ENCODE measurements around the gene PRKD3. TPM values are rescaled to one million over a fixed set of nuclear protein-coding genes. Genes with fewer than 3 reads are reported as not detected.
"Not testable (repeated sequence)": the region's sequence is repeated elsewhere in the genome, so short reads cannot be mapped to it uniquely, and the experiment has no call there.

The PRKD3 gene
- total RNA-seq, 4 donors from 2014 or later, result 31.8 to 47.3 (median 36.3) TPM

DNA sequence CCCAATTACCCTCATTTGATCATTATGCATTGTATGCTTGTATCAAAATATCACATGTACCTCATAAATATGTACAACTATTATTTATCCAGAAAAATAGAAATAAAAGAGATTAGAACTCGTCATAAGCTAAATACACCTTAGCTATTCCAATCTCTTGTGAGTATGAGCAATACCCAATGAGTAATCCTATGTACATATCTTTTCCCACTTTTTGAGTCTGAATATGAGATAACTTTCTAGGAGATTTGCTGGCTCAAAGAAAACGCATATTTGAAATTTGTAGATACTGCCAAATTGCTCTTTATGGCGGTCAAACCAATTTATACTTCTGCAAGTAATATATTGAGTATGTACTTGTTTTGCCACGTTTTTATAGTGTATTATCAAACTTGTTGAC is 24.1 kb downstream of the PRKD3 start:
- Histone ChIP-seq H3K4me1 (peaks cover 3 to 14% (median 6%) of the 10 kb centered on the region in 4 donors), H3K4me3 (no peak overlapping the region), H3K9me3 (no peaks in the 10 kb centered on the region), H3K27me3 (no peaks in the 10 kb centered on the region), H3K36me3 (no peaks in the 10 kb centered on the region), H3K27ac (replicated peaks in 1 of 4) (no peak overlapping the region)
- 96% methylated on average over 4 of the region's 4 CpGs for WGBS
- TF ChIP-seq, protein P1, sequence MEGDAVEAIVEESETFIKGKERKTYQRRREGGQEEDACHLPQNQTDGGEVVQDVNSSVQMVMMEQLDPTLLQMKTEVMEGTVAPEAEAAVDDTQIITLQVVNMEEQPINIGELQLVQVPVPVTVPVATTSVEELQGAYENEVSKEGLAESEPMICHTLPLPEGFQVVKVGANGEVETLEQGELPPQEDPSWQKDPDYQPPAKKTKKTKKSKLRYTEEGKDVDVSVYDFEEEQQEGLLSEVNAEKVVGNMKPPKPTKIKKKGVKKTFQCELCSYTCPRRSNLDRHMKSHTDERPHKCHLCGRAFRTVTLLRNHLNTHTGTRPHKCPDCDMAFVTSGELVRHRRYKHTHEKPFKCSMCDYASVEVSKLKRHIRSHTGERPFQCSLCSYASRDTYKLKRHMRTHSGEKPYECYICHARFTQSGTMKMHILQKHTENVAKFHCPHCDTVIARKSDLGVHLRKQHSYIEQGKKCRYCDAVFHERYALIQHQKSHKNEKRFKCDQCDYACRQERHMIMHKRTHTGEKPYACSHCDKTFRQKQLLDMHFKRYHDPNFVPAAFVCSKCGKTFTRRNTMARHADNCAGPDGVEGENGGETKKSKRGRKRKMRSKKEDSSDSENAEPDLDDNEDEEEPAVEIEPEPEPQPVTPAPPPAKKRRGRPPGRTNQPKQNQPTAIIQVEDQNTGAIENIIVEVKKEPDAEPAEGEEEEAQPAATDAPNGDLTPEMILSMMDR (IDR thresholded peaks at IDR 0.05), result no peak
- TF ChIP-seq POLR2A (IDR thresholded peaks at IDR 0.05; ENCODE audit: low read depth) (no peak), POLR2AphosphoS5 (IDR thresholded peaks at IDR 0.05) (no peak), EP300 (IDR thresholded peaks at IDR 0.05) (no peak)
- no peak for DNase-seq (ENCODE audit: extremely low spot score)
- intact Hi-C loops (cut with DNase I), result no loop called here

DNA sequence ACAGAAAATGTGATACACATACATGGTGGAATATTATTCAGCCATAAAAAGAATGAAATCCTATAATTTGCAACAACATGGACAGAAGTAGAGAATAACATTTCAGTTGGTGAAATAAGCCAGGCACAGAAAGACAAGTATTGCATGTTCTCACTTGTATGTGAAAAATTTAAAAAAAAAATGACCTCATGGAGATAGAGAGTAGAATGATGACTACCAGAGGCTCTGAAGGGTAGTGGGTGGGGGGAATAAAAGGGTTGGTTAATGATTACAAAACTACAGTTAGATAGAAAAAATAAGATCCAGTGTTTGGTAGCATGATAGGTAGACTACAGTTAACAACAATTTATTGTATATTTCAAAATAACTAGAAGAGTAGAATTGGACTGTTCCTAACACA is 24.5 kb downstream of the PRKD3 start:
- no peaks in the 10 kb centered on the region for H3K27me3 ChIP-seq
- H3K27ac ChIP-seq (replicated peaks in 1 of 4), result no peak overlapping the region
- H3K4me3 ChIP-seq, result no peak overlapping the region
- intact Hi-C loops (cut with DNase I), result no loop called here
- H3K36me3 ChIP-seq, result no peaks in the 10 kb centered on the region
- DNase-seq (ENCODE audit: extremely low spot score), result no peak
- no peaks in the 10 kb centered on the region for H3K9me3 ChIP-seq
- TF ChIP-seq POLR2AphosphoS5 (IDR thresholded peaks at IDR 0.05), result no peak
- TF ChIP-seq, protein P1 (IDR thresholded peaks at IDR 0.05), result no peak
- TF ChIP-seq POLR2A (IDR thresholded peaks at IDR 0.05; ENCODE audit: low read depth), result no peak
- no peak for TF ChIP-seq EP300 (IDR thresholded peaks at IDR 0.05)
- H3K4me1 ChIP-seq, result peaks cover 0 to 10% (median 6%) of the 10 kb centered on the region in 4 donors

DNA sequence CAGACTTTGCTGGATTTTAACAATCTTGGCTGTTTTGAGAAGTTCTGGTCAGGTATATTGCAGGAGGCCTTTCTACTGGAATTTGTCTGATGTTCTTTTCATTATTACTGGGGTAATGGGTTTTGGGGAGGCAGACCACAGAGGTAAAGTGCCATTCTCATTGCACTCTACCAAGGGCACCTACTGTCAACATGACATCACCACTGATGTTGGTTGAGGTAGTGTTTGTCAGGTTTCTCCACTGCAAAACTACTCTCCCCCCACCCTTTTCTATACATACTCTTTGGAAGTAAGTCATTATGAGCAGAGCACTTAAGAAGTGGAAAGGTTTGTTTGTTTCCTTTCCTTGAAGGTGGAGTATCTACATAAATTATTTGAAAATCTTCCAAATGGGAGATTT is 27.0 kb downstream of the PRKD3 start:
- no peak for TF ChIP-seq POLR2A (IDR thresholded peaks at IDR 0.05; ENCODE audit: low read depth)
- no peak for TF ChIP-seq EP300 (IDR thresholded peaks at IDR 0.05)
- TF ChIP-seq POLR2AphosphoS5 (IDR thresholded peaks at IDR 0.05), result no peak
- TF ChIP-seq, protein P1 (IDR thresholded peaks at IDR 0.05), result no peak
- Histone ChIP-seq H3K9me3 (no peaks in the 10 kb centered on the region), H3K4me1 (peaks cover 0 to 10% (median 6%) of the 10 kb centered on the region in 4 donors), H3K4me3 (no peak overlapping the region), H3K36me3 (peaks cover 0 to 4% (median 0%) of the 10 kb centered on the region in 4 donors), H3K27me3 (no peaks in the 10 kb centered on the region), H3K27ac (replicated peaks in 1 of 4) (no peak overlapping the region)
- no peak for DNase-seq (ENCODE audit: extremely low spot score)
- intact Hi-C loops (cut with DNase I), result no loop called here

DNA sequence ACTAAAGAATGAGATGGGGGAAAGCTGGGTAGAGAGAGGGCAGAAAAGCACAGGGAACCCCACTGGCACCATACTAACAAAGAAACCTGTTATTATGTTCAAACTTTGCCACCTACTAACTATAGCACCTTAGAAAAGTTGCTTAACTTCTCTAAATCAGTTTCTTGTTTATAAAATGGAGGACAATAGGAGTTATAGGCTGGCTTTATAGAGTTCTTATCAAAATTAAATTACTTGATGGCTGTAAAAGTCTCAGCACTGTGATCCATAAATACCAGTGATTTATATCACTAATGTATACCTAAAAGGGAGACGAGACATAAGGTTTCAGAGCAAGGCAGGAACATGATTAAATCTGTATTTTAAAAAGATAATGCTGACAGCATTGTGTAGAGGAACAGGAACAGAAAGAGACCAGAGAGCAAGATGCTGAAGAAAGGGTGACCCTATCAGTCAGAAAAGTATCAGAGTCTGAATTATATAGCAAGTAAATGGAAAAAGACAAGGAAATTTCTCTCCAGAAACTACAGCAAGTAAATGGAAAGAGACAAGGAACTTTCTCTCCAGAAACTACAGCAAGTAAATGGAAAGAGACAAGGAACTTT is 29.1 kb downstream of the PRKD3 start:
- H3K36me3 ChIP-seq, result peaks cover 0 to 23% (median 3%) of the 10 kb centered on the region in 4 donors
- no peak for DNase-seq (ENCODE audit: extremely low spot score)

DNA sequence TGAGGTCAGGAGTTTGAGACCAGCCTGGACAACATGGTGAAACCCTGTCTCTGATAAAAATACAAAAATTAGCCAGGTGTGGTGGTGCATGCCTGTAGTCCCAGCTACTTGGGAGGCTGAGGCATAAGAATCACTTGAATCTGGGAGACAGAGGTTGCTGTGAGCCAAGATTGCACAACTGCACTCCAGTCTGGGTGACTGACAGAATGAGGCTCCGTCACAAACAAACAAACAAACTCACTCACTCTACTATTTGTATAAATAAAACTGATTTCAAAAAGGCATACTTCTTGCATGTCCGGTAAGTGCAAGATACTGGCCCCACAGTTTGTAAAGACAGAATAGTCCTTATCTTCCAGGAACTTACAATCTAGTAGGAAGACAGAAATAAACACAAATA is 29.8 kb downstream of the PRKD3 start:
- 92% methylated on average over 2 of the region's 2 CpGs for WGBS
- peaks cover 0 to 30% (median 10%) of the 10 kb centered on the region in 4 donors for H3K36me3 ChIP-seq
- DNase-seq (ENCODE audit: extremely low spot score); H3K27me3 ChIP-seq; H3K4me3 ChIP-seq; H3K4me1 ChIP-seq; H3K9me3 ChIP-seq; intact Hi-C loops (cut with DNase I); H3K27ac ChIP-seq (replicated peaks in 1 of 4): not testable (repeated sequence)

More for the DNA sequence above, 29.1 kb downstream of the PRKD3 start:
- H3K27ac ChIP-seq (replicated peaks in 1 of 4), result no peak overlapping the region
- H3K27me3 ChIP-seq, result no peaks in the 10 kb centered on the region
- intact Hi-C loops (cut with DNase I), result no loop called here
- no peaks in the 10 kb centered on the region for H3K4me1 ChIP-seq
- no peak overlapping the region for H3K4me3 ChIP-seq
- no peaks in the 10 kb centered on the region for H3K9me3 ChIP-seq
- 95% methylated on average over 1 of the region's 1 CpG for WGBS
- no peak for TF ChIP-seq POLR2AphosphoS5 (IDR thresholded peaks at IDR 0.05)
- TF ChIP-seq EP300 (IDR thresholded peaks at IDR 0.05), result no peak
- TF ChIP-seq, protein P1 (IDR thresholded peaks at IDR 0.05), result no peak
- no peak for TF ChIP-seq POLR2A (IDR thresholded peaks at IDR 0.05; ENCODE audit: low read depth)

Measured in esophagus muscularis mucosa (tissue), 4 donors.